ENCODE data around the gene AP1AR.
A peak's percentile ranks its signal among the peaks of the same experiment; 100 is the strongest.

AP1AR gene

GRCh38 chr4:112222219-112222955 is 9.2 kb upstream of the AP1AR start:
- no peak for DNase-seq

GRCh38 chr4:112225157-112225556 is 6.4 kb upstream of the AP1AR start:
- no peak for DNase-seq

GRCh38 chr4:112230879-112231778 is 458 bp upstream of the AP1AR start:
- DNase-seq = peak; percentile 80 to 88

GRCh38 chr4:112234952-112235609 is 3.5 kb downstream of the AP1AR start:
- DNase-seq = no peak

- DNase-seq = no peak
These were observed 4.5 kb downstream of the AP1AR start for GRCh38 chr4:112236040-112236439.

- no peak for DNase-seq
These were observed 7.2 kb downstream of the AP1AR start for GRCh38 chr4:112238833-112239232.

GRCh38 chr4:112245383-112245782 is 13.8 kb downstream of the AP1AR start:
- DNase-seq = no peak

- no peak for DNase-seq
These were observed 15.4 kb downstream of the AP1AR start for GRCh38 chr4:112247021-112247420.

- DNase-seq = no peak
These were observed 19.5 kb downstream of the AP1AR start for GRCh38 chr4:112251019-112251643.

GRCh38 chr4:112252234-112252633 is 20.6 kb downstream of the AP1AR start:
- DNase-seq = no peak

- no peak for DNase-seq
These were observed 21.9 kb downstream of the AP1AR start for GRCh38 chr4:112253382-112254000.

- no peak for DNase-seq
These were observed 25.5 kb downstream of the AP1AR start for GRCh38 chr4:112257098-112257497.

- DNase-seq = no peak
These were observed 35.2 kb downstream of the AP1AR start for GRCh38 chr4:112266823-112267222.

- DNase-seq = no peak
These were observed 38.5 kb downstream of the AP1AR start for GRCh38 chr4:112270051-112270450.

- no peak for DNase-seq
These were observed 39.2 kb downstream of the AP1AR start for GRCh38 chr4:112270640-112271421.

GRCh38 chr4:112272292-112272691 is 40.7 kb downstream of the AP1AR start:
- DNase-seq = no peak

- DNase-seq = no peak
These were observed 43.4 kb downstream of the AP1AR start for GRCh38 chr4:112274959-112275358.

GRCh38 chr4:112276113-112276512 is 44.5 kb downstream of the AP1AR start:
- no peak for DNase-seq

GRCh38 chr4:112277220-112277619 is 45.6 kb downstream of the AP1AR start:
- no peak for DNase-seq

GRCh38 chr4:112277705-112278448 is 46.3 kb downstream of the AP1AR start:
- no peak for DNase-seq

Measured in NCI-H187 (cell line).